Muscle layer of duodenum (tissue), 2 donors: ENCODE results near the gene PROSER2.

ENCODE experiments used
- H3K27ac ChIP-seq: one replicate; pipeline ENCODE4 v1.7.0; 2013; ENCODE audit warnings: mild to moderate bottlenecking, low read length
- H3K27me3 ChIP-seq: one replicate; pipeline ENCODE4 v1.7.0; 2013; ENCODE audit warnings: low read depth, mild to moderate bottlenecking, control low read depth, low read length
- H3K36me3 ChIP-seq, 2 donors: one replicate each; pipeline ENCODE4 v1.7.0; 2013; ENCODE audit warnings: low read length in 2 of 2, control low read depth in 1 of 2, mild to moderate bottlenecking in 1 of 2; ENCODE audit not compliant: insufficient read depth in 2 of 2, control insufficient read depth in 1 of 2
- H3K4me1 ChIP-seq, 2 donors: one replicate each; pipeline ENCODE4 v1.7.0; 2013; ENCODE audit warnings: low read length in 2 of 2, mild to moderate bottlenecking in 2 of 2, control low read depth in 1 of 2, moderate library complexity in 1 of 2; ENCODE audit not compliant: insufficient read depth in 2 of 2, control insufficient read depth in 1 of 2
- H3K4me3 ChIP-seq, 2 donors: one replicate each; pipeline ENCODE4 v1.7.0; 2013; ENCODE audit warnings: low read length in 2 of 2, low read depth in 1 of 2, mild to moderate bottlenecking in 1 of 2
- H3K9me3 ChIP-seq, 2 donors: one replicate each; pipeline ENCODE4 v1.7.0; 2013; ENCODE audit warnings: low read length in 2 of 2, control low read depth in 1 of 2, mild to moderate bottlenecking in 1 of 2; ENCODE audit not compliant: control insufficient read depth in 1 of 2
- donor health status: healthy.

Gene PROSER2

GRCh38 chr10:11871466-11871865, 48.3 kb downstream of the PROSER2 start:
- no peak overlapping the region for H3K4me3 ChIP-seq
- H3K36me3 ChIP-seq, result no peaks in the 10 kb centered on the region
- H3K9me3 ChIP-seq, result no peaks in the 10 kb centered on the region
- peaks cover 4 to 21% of the 10 kb centered on the region in 2 donors for H3K4me1 ChIP-seq
- H3K27ac ChIP-seq, result no peak overlapping the region
- no peaks in the 10 kb centered on the region for H3K27me3 ChIP-seq

- Histone ChIP-seq H3K9me3 (no peaks in the 10 kb centered on the region), H3K27ac (no peak overlapping the region), H3K27me3 (no peaks in the 10 kb centered on the region), H3K4me1 (peaks cover 4 to 16% of the 10 kb centered on the region in 2 donors), H3K4me3 (no peak overlapping the region), H3K36me3 (no peaks in the 10 kb centered on the region)
These were observed 51.7 kb downstream of the PROSER2 start for GRCh38 chr10:11874568-11875493.

- no peaks in the 10 kb centered on the region for H3K36me3 ChIP-seq
- H3K4me3 ChIP-seq, result no peak overlapping the region
- H3K9me3 ChIP-seq, result no peaks in the 10 kb centered on the region
- no peak overlapping the region for H3K27ac ChIP-seq
- peaks cover 4 to 11% of the 10 kb centered on the region in 2 donors for H3K4me1 ChIP-seq
- H3K27me3 ChIP-seq, result no peaks in the 10 kb centered on the region
These were observed 52.5 kb downstream of the PROSER2 start for GRCh38 chr10:11875494-11876281.

GRCh38 chr10:11876324-11876723, 53.2 kb downstream of the PROSER2 start:
- H3K4me3 ChIP-seq, result no peak overlapping the region
- no peaks in the 10 kb centered on the region for H3K36me3 ChIP-seq
- no peaks in the 10 kb centered on the region for H3K27me3 ChIP-seq
- no peaks in the 10 kb centered on the region for H3K9me3 ChIP-seq
- H3K27ac ChIP-seq, result no peak overlapping the region
- peaks cover 4 to 11% of the 10 kb centered on the region in 2 donors for H3K4me1 ChIP-seq

- no peak overlapping the region for H3K27ac ChIP-seq
- H3K27me3 ChIP-seq, result no peaks in the 10 kb centered on the region
- no peaks in the 10 kb centered on the region for H3K9me3 ChIP-seq
- peaks cover 4 to 11% of the 10 kb centered on the region in 2 donors for H3K4me1 ChIP-seq
- H3K4me3 ChIP-seq, result no peak overlapping the region
- H3K36me3 ChIP-seq, result no peaks in the 10 kb centered on the region
These were observed 53.8 kb downstream of the PROSER2 start for GRCh38 chr10:11876805-11877590.

- no peak overlapping the region for H3K27ac ChIP-seq
- no peak overlapping the region for H3K4me3 ChIP-seq
- H3K9me3 ChIP-seq, result no peaks in the 10 kb centered on the region
- peaks cover 4 to 11% of the 10 kb centered on the region in 2 donors for H3K4me1 ChIP-seq
- no peaks in the 10 kb centered on the region for H3K36me3 ChIP-seq
- H3K27me3 ChIP-seq, result no peaks in the 10 kb centered on the region
These were observed 54.4 kb downstream of the PROSER2 start for GRCh38 chr10:11877591-11877905.

- H3K36me3 ChIP-seq, result no peaks in the 10 kb centered on the region
- no peaks in the 10 kb centered on the region for H3K9me3 ChIP-seq
- H3K4me1 ChIP-seq, result peaks cover 4 to 11% of the 10 kb centered on the region in 2 donors
- no peak overlapping the region for H3K4me3 ChIP-seq
- H3K27ac ChIP-seq, result no peak overlapping the region
- H3K27me3 ChIP-seq, result no peaks in the 10 kb centered on the region
These were observed 55.6 kb downstream of the PROSER2 start for GRCh38 chr10:11878776-11879175.

- Histone ChIP-seq H3K4me1 (peaks cover 4 to 11% of the 10 kb centered on the region in 2 donors), H3K4me3 (no peak overlapping the region), H3K27me3 (no peaks in the 10 kb centered on the region), H3K27ac (no peak overlapping the region), H3K9me3 (no peaks in the 10 kb centered on the region), H3K36me3 (no peaks in the 10 kb centered on the region)
These were observed 56.4 kb downstream of the PROSER2 start for GRCh38 chr10:11879387-11880094.

- Histone ChIP-seq H3K27ac (no peak overlapping the region), H3K4me1 (peaks cover 2 to 4% of the 10 kb centered on the region in 2 donors), H3K27me3 (no peaks in the 10 kb centered on the region), H3K36me3 (no peaks in the 10 kb centered on the region), H3K9me3 (no peaks in the 10 kb centered on the region), H3K4me3 (no peak overlapping the region)
These were observed 57.2 kb downstream of the PROSER2 start for GRCh38 chr10:11880151-11881029.

- H3K36me3 ChIP-seq, result no peaks in the 10 kb centered on the region
- no peak overlapping the region for H3K27ac ChIP-seq
- H3K4me1 ChIP-seq, result peaks cover 0 to 1% of the 10 kb centered on the region in 2 donors
- no peaks in the 10 kb centered on the region for H3K27me3 ChIP-seq
- H3K4me3 ChIP-seq, result no peak overlapping the region
- H3K9me3 ChIP-seq, result no peaks in the 10 kb centered on the region
These were observed 57.9 kb downstream of the PROSER2 start for GRCh38 chr10:11881030-11881476.
